Stomach (tissue), 9 donors: ENCODE measurements around the gene MDFIC. TPM values are rescaled to one million over a fixed set of nuclear protein-coding genes. Genes with fewer than 3 reads are reported as not detected.

Source experiments
- DNase-seq, 2 donors: peaks; one replicate each; pipeline versions ENCODE4 v3.0.0 to v3.0.0-alpha.2; 2013 to 2019
- H3K27ac ChIP-seq, 5 donors: fragments of 200-600 bp in 4 of 5; sonication (generic) in 4 of 5; one replicate each; pipeline ENCODE4 v1.5.1; 2013 to 2019; ENCODE audit warnings: mild to moderate bottlenecking in 1 of 5, moderate library complexity in 1 of 5
- H3K27me3 ChIP-seq, 3 donors: fragments of 200-600 bp; sonication (generic); one replicate each; pipeline ENCODE4 v1.5.1; 2017 to 2019; ENCODE audit warnings: mixed run types in 1 of 3
- H3K36me3 ChIP-seq, 4 donors: fragments of 200-600 bp; sonication (generic); 1 replicate in 3 of 4; 2 replicates in 1 of 4; pipeline ENCODE4 v1.5.1; 2016 to 2019
- H3K4me1 ChIP-seq, 4 donors: fragments of 200-600 bp; sonication (generic); one replicate each; pipeline ENCODE4 v1.5.1; 2016 to 2019
- H3K4me3 ChIP-seq, 4 donors: fragments of 200-600 bp; sonication (generic) in 3 of 4; one replicate each; pipeline ENCODE4 v1.5.1; 2016 to 2019; ENCODE audit warnings: mild to moderate bottlenecking in 1 of 4
- H3K9me3 ChIP-seq, 4 donors: fragments of 200-600 bp; sonication (generic); one replicate each; pipeline ENCODE4 v1.5.1; 2016 to 2019
- CTCF ChIP-seq, 7 experiments: fragments of 450-650 bp in 4 of 7; fragments of 200-600 bp in 3 of 7; sonication (generic) in 3 of 7; IDR thresholded peaks; one replicate each; pipeline ENCODE4 v1.5.1; 2016 to 2019; ENCODE audit warnings: antibody characterized with exemption in 7 of 7, control low read depth in 2 of 7, mild to moderate bottlenecking in 1 of 7
- EP300 ChIP-seq: sonication (generic); formaldehyde crosslinking; IDR thresholded peaks from one replicate; pipeline ENCODE4 v1.6.1; 2017; ENCODE audit warnings: antibody characterized with exemption
- POLR2A ChIP-seq, 4 donors: fragments of 450-650 bp; IDR thresholded peaks; one replicate each; pipeline ENCODE4 v1.6.1; 2016; ENCODE audit warnings: antibody characterized with exemption in 4 of 4, control low read depth in 2 of 4, mild to moderate bottlenecking in 1 of 4, moderate library complexity in 1 of 4
- POLR2AphosphoS5 ChIP-seq, 3 donors: sonication (generic); formaldehyde crosslinking; IDR thresholded peaks; one replicate each; pipeline ENCODE4 v1.6.1; 2016; ENCODE audit warnings: antibody characterized with exemption in 3 of 3
- WGBS, 5 donors: extraction: QIAGEN DNeasy Blood & Tissue Kit in 3 of 5; methylation state at CpG; one replicate each; pipeline versions ENCODE4 v1.1.5 to v1.1.7; 2013 to 2018; 5-methylcytosine and 5-hydroxymethylcytosine counted together
- intact Hi-C: fragments of 100-400 bp; cut with DNase I; formaldehyde crosslinking; loops from one replicate; pipeline ENCODE4 v1.15.1; 2023; ENCODE audit warnings: low total_unique reads
- polyA plus RNA-seq, 3 donors: library from polyadenylated mRNA; stranded (reverse); fragments of 200-250 nt; gene quantifications; one replicate each; pipeline ENCODE4 v1.2.3, GENCODE V29; 2013
- total RNA-seq, 5 donors: library from RNA; depleted of rRNA; stranded (reverse); fragments of >200 nt; gene quantifications; one replicate each; pipeline versions ENCODE4 v1.1.0 to v1.2.3, GENCODE V29; 2014 to 2016
- donor health status: healthy with polysubstance abuse.
- donor health status: Bipolar disorder and iron deficiency.
- donor health status: healthy.

The MDFIC gene
- total and polyA plus RNA-seq, 8 donors: 6.9 to 39.8 (median 8.6) TPM

- 92 to 96% (median 96%) methylated on average over 1 of the region's 1 CpG for whole genome bisulfite sequencing, 5 donors
- Histone ChIP-seq H3K4me3 (no peak overlapping the region), H3K4me1 (peaks cover 0 to 7% (median 0%) of the 10 kb centered on the region in 4 donors), H3K27ac (no peak overlapping the region), H3K9me3 (no peaks in the 10 kb centered on the region), H3K27me3 (no peaks in the 10 kb centered on the region), H3K36me3 (no peaks in the 10 kb centered on the region)
- intact Hi-C loops: no loop called here
- TF ChIP-seq POLR2AphosphoS5 (IDR thresholded peaks at IDR 0.05) (no peak), EP300 (no peak), CTCF (IDR thresholded peaks at IDR 0.05) (no peak), POLR2A (IDR thresholded peaks at IDR 0.05) (no peak)
- DNase-seq: no peak
These were observed 35.5 kb downstream of the MDFIC start for GRCh38 chr7:114957444-114957843.

DNA sequence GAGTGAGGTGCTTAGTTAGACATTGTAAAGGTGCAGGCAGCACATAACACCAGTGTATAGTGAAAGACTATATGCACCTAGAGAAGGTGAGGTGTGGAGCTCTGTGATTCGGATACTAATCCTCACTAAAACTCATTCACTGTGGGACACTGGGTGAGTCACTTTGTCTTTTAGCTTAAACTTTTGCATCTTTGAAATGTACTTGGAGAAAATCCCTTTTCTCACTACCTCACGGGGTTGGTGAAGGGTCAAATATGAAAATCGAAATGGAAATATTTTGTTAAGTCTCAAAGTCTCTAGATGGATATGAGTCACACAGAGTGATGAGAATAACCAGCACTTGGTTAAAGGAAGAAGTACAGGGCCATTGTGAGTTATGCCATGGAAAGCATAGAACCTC, 38.0 kb downstream of the MDFIC start:
- no peaks in the 10 kb centered on the region for H3K9me3 ChIP-seq
- TF ChIP-seq POLR2AphosphoS5 (IDR thresholded peaks at IDR 0.05): no peak
- TF ChIP-seq CTCF (IDR thresholded peaks at IDR 0.05): no peak
- TF ChIP-seq EP300: no peak
- no peak for TF ChIP-seq POLR2A (IDR thresholded peaks at IDR 0.05)
- WGBS, 5 donors: 81 to 92% (median 82%) methylated on average over 3 of the region's 3 CpGs
- no peaks in the 10 kb centered on the region for H3K27me3 ChIP-seq
- H3K27ac ChIP-seq: no peak overlapping the region
- intact Hi-C loops: no loop called here
- DNase-seq: no peak
- no peak overlapping the region for H3K4me3 ChIP-seq
- no peaks in the 10 kb centered on the region for H3K36me3 ChIP-seq
- H3K4me1 ChIP-seq: peaks cover 0 to 7% (median 0%) of the 10 kb centered on the region in 4 donors

- H3K27me3 ChIP-seq: no peaks in the 10 kb centered on the region
- no peak overlapping the region for H3K4me3 ChIP-seq
- TF ChIP-seq CTCF (IDR thresholded peaks at IDR 0.05): no peak
- no peak for TF ChIP-seq POLR2A (IDR thresholded peaks at IDR 0.05)
- no peak for TF ChIP-seq POLR2AphosphoS5 (IDR thresholded peaks at IDR 0.05)
- no peak for TF ChIP-seq EP300
- no peak overlapping the region for H3K27ac ChIP-seq
- peaks cover 0 to 7% (median 0%) of the 10 kb centered on the region in 4 donors for H3K4me1 ChIP-seq
- no peaks in the 10 kb centered on the region for H3K9me3 ChIP-seq
- intact Hi-C loops: no loop called here
- H3K36me3 ChIP-seq: no peaks in the 10 kb centered on the region
- DNase-seq: no peak
- WGBS, 5 donors: 72 to 85% (median 80%) methylated on average over 3 of the region's 3 CpGs
These were observed 40.5 kb downstream of the MDFIC start for GRCh38 chr7:114962441-114962840.

DNA sequence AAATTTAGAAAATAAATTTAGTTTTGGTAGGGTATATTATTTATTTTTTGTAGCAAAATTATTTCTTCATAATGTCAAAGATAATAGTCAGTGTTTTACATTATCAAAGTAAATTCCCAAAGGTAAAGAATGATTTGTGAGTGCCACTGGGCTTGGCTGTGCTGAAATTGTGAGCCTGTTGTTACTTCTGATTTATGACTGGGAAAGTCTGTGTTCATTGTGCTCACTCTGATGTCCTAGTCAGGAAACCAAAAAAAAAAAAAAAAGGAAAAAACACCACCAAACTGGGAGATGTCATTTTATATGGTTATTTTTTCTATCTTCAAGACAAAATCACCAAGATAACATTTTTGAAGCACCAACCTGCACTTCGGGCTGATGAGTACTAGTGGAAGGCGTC, 44.3 kb downstream of the MDFIC start:
- H3K36me3 ChIP-seq: no peaks in the 10 kb centered on the region
- H3K27me3 ChIP-seq: no peaks in the 10 kb centered on the region
- no peak overlapping the region for H3K27ac ChIP-seq
- H3K4me1 ChIP-seq: no peaks in the 10 kb centered on the region
- H3K9me3 ChIP-seq: no peaks in the 10 kb centered on the region
- WGBS, 5 donors: 81 to 94% (median 90%) methylated on average over 2 of the region's 2 CpGs
- intact Hi-C loops: no loop called here
- TF ChIP-seq CTCF (IDR thresholded peaks at IDR 0.05) (no peak), POLR2A (IDR thresholded peaks at IDR 0.05) (no peak)
- H3K4me3 ChIP-seq: no peak overlapping the region
- DNase-seq: no peak
